ENCODE data around the gene MLPH.

MLPH gene

GRCh38 chr2:237546040-237546875, 59.2 kb downstream of the MLPH start:
- DNase-seq (ENCODE audit: low spot score), result no peak

GRCh38 chr2:237546876-237547395, 59.9 kb downstream of the MLPH start:
- DNase-seq (ENCODE audit: low spot score), result no peak

- DNase-seq (ENCODE audit: low spot score), result no peak
Observed at GRCh38 chr2:237547841-237548416, 60.9 kb downstream of the MLPH start.

- no peak for DNase-seq (ENCODE audit: low spot score)
Observed at GRCh38 chr2:237549216-237549615, 62.2 kb downstream of the MLPH start.

- no peak for DNase-seq (ENCODE audit: low spot score)
Observed at GRCh38 chr2:237549643-237550415, 62.8 kb downstream of the MLPH start.

- DNase-seq (ENCODE audit: low spot score), result no peak
Observed at GRCh38 chr2:237551071-237551574, 64.1 kb downstream of the MLPH start.

- DNase-seq (ENCODE audit: low spot score), result no peak
Observed at GRCh38 chr2:237552908-237553307, 65.9 kb downstream of the MLPH start.

GRCh38 chr2:237553948-237554347, 66.9 kb downstream of the MLPH start:
- no peak for DNase-seq (ENCODE audit: low spot score)

GRCh38 chr2:237555560-237555959, 68.5 kb downstream of the MLPH start:
- no peak for DNase-seq (ENCODE audit: low spot score)

- no peak for DNase-seq (ENCODE audit: low spot score)
Observed at GRCh38 chr2:237556773-237557632, 70.0 kb downstream of the MLPH start.

- DNase-seq (ENCODE audit: low spot score), result no peak
Observed at GRCh38 chr2:237557633-237558015, 70.6 kb downstream of the MLPH start.

- no peak for DNase-seq (ENCODE audit: low spot score)
Observed at GRCh38 chr2:237558961-237559641, 72.0 kb downstream of the MLPH start.

- DNase-seq (ENCODE audit: low spot score), result no peak
Observed at GRCh38 chr2:237561221-237561620, 74.2 kb downstream of the MLPH start.

- no peak for DNase-seq (ENCODE audit: low spot score)
Observed at GRCh38 chr2:237563816-237564215, 76.8 kb downstream of the MLPH start.

- no peak for DNase-seq (ENCODE audit: low spot score)
Observed at GRCh38 chr2:237564526-237565131, 77.6 kb downstream of the MLPH start.

- DNase-seq (ENCODE audit: low spot score), result no peak
Observed at GRCh38 chr2:237565974-237566373, 78.9 kb downstream of the MLPH start.

GRCh38 chr2:237566401-237567235, 79.6 kb downstream of the MLPH start, which contains the start of gene PRLH:
PRLH (plus strand) TSS chr2:237566574; CDS start chr2:237566574, 0 bp downstream.
- peak; percentile 10 for DNase-seq (ENCODE audit: low spot score)

- peak; percentile 39 for DNase-seq (ENCODE audit: low spot score)
Observed at GRCh38 chr2:237567276-237568029, 80.4 kb downstream of the MLPH start.
